Adrenal gland (tissue), 5 donors: ENCODE data around the gene GPSM1.

Experiments used
- CTCF ChIP-seq, 6 experiments: fragments of 450-650 bp in 4 of 6; fragments of 200-600 bp in 2 of 6; sonication (generic) in 1 of 6; IDR thresholded peaks; 1 replicate in 5 of 6; 2 replicates in 1 of 6; pipeline versions ENCODE4 v1.5.1 to v1.8.0; 2016 to 2021; ENCODE audit warnings: antibody characterized with exemption in 6 of 6, mild to moderate bottlenecking in 2 of 6, moderate library complexity in 1 of 6
- POLR2A ChIP-seq, 2 donors: fragments of 450-650 bp; IDR thresholded peaks; one replicate each; pipeline ENCODE4 v1.6.1; 2017; ENCODE audit warnings: antibody characterized with exemption in 2 of 2, mild to moderate bottlenecking in 2 of 2, moderate library complexity in 1 of 2
- donor health status: DM: no; HTN: no; CAD: no.

- TF ChIP-seq CTCF (IDR thresholded peaks at IDR 0.05): no peak
- TF ChIP-seq POLR2A (IDR thresholded peaks at IDR 0.05): no peak
These were observed 68.2 kb downstream of the GPSM1 start for GRCh38 chr9:136395345-136396218.
